ENCODE results near the gene ORMDL2.

The ORMDL2 gene

DNA sequence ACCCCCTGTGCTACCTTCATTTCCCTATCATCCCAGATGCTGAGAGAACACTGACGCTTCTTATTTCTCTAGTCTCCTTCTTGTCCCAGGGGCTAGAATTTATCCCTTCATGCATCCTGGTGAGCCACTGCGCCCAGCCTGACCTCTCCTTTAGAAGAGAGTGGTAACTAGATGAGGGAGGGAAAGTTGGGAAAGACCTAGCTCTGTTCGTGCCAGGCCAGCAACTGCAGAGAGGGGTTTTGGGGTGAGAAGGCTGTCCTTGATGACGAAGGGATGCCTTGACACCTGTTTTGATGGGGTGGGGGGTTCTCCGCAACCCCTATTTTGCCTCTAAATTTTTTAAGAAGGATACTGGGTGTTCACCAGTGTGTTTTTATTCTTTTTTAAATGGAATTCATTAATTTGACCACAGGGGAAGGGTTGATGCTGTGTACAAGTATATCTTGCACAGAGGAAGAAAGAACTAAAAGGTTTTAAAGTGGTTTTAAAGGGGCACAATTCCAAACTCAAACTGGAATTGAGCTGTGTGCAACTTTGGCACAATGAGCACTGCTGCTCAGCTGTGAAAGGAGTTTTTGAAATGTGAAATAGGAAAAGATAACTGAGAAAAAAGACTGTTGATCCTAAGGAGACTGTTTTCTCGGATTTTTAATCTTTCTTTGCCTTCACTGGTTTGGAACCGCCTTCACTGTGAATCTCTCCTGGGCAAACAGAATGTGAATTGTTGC is 31.9 kb downstream of the ORMDL2 start:
- TF ChIP-seq, protein P1, sequence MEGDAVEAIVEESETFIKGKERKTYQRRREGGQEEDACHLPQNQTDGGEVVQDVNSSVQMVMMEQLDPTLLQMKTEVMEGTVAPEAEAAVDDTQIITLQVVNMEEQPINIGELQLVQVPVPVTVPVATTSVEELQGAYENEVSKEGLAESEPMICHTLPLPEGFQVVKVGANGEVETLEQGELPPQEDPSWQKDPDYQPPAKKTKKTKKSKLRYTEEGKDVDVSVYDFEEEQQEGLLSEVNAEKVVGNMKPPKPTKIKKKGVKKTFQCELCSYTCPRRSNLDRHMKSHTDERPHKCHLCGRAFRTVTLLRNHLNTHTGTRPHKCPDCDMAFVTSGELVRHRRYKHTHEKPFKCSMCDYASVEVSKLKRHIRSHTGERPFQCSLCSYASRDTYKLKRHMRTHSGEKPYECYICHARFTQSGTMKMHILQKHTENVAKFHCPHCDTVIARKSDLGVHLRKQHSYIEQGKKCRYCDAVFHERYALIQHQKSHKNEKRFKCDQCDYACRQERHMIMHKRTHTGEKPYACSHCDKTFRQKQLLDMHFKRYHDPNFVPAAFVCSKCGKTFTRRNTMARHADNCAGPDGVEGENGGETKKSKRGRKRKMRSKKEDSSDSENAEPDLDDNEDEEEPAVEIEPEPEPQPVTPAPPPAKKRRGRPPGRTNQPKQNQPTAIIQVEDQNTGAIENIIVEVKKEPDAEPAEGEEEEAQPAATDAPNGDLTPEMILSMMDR (IDR thresholded peaks at IDR 0.05) = no peak
- H3K27me3 Mint-ChIP-seq (ENCODE audit: low read depth, poor library complexity) = peaks cover 4% of the 10 kb centered on the region
- H3K9me3 Mint-ChIP-seq = no peaks in the 10 kb centered on the region
- no peak overlapping the region for H3K4me3 Mint-ChIP-seq
- DNase-seq = no peak
- H3K36me3 Mint-ChIP-seq (ENCODE audit: low read depth) = no peaks in the 10 kb centered on the region
- peaks cover 60% of the 10 kb centered on the region for H3K4me1 Mint-ChIP-seq
- peak overlapping the region; percentile 87 for H3K27ac Mint-ChIP-seq

DNA sequence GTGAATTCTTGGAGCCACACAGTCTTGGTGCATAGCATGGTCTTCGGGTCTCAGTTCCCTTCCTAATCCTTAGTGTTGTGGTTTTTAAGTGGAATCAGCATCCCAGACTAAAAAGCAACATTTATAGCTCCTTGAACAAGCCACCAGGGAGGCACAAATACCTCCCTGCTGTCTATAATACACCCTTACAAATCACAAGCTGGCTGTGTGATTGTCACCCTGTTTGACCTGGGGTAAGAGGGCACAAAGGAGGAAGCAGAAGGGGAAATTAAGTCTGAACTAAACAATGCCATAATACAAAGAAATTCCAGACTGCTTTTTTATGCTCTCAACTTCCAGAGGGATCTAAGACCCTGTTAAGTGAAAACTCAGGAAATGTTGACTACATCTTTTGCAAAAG is 32.6 kb downstream of the ORMDL2 start:
- no peak for DNase-seq
- no peaks in the 10 kb centered on the region for H3K9me3 Mint-ChIP-seq
- no peak overlapping the region for H3K4me3 Mint-ChIP-seq
- peaks cover 55% of the 10 kb centered on the region for H3K4me1 Mint-ChIP-seq
- H3K27ac Mint-ChIP-seq = peak overlapping the region; percentile 81
- TF ChIP-seq, protein P1 (IDR thresholded peaks at IDR 0.05) = no peak
- no peaks in the 10 kb centered on the region for H3K36me3 Mint-ChIP-seq (ENCODE audit: low read depth)
- H3K27me3 Mint-ChIP-seq (ENCODE audit: low read depth, poor library complexity) = peaks cover 4% of the 10 kb centered on the region

DNA sequence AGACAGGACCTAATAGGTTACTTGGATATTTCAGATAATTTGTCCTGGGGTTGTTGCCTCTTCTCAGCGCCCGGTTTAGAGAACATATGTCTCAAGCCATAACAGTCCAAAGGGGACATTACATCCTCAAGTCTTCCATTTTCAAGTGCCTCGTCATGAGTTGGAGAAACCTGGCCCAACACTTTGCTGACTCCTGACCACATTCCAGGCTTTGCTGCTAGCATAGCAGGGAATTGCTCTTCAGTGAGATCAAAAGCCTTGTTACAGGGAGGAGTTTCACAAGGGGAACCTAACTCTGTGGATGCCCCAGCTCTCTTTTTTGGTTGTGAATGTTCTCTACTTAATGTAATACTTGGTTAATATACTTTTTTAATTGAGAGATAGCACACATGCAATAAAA is 33.1 kb downstream of the ORMDL2 start:
- no peak overlapping the region for H3K27ac Mint-ChIP-seq
- no peak overlapping the region for H3K4me3 Mint-ChIP-seq
- peaks cover 4% of the 10 kb centered on the region for H3K27me3 Mint-ChIP-seq (ENCODE audit: low read depth, poor library complexity)
- TF ChIP-seq, protein P1 (IDR thresholded peaks at IDR 0.05) = no peak
- no peaks in the 10 kb centered on the region for H3K9me3 Mint-ChIP-seq
- peaks cover 51% of the 10 kb centered on the region for H3K4me1 Mint-ChIP-seq
- no peak for DNase-seq
- H3K36me3 Mint-ChIP-seq (ENCODE audit: low read depth) = no peaks in the 10 kb centered on the region

DNA sequence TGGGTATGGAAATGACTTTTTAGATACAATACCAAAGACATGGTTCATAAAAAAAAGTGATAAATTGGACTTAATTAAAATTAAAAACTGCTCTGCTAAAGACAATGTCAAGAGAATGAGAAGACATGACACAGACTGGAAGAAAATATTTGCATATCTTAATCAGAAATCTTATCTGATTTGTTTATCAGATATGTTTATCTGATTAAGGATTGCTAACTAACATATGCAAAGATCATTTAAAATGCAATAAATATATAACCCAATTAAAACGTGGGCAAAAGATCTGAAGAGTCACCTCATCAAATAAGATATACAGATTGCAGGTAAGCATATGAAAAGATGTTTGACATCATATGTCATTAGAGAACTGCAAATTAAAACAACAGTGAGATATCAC is 34.9 kb downstream of the ORMDL2 start:
- no peak overlapping the region for H3K27ac Mint-ChIP-seq

DNA sequence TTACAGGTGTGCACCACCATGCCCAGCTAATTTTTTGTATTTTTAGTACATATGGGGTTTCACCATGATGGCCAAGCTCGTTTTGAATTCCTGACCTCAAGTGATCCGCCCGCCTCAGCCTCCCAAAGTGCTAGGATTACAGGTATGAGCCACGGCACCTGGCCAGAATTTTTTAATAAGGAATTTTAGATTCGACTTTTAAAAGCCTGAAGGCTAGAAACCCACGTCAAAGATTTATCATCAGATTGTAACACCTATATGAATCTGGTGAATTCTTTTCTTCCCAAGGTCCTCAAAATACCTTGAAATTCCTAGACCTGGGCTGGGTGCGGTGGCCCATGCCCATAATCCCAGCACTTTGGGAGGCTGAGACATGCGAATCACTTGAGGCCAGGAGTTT is 43.6 kb downstream of the ORMDL2 start:
- DNase-seq = no peak
- Mint-ChIP-seq H3K4me3 (no peak overlapping the region), H3K9me3 (peaks cover 22% of the 10 kb centered on the region), H3K36me3 (ENCODE audit: low read depth) (peaks cover 4% of the 10 kb centered on the region), H3K27ac (no peak overlapping the region), H3K27me3 (ENCODE audit: low read depth, poor library complexity) (no peaks in the 10 kb centered on the region), H3K4me1 (peaks cover 21% of the 10 kb centered on the region)
- TF ChIP-seq, protein P1 (IDR thresholded peaks at IDR 0.05) = no peak

More for the DNA sequence above, 34.9 kb downstream of the ORMDL2 start:
- TF ChIP-seq, protein P1 (IDR thresholded peaks at IDR 0.05) = no peak
- Mint-ChIP-seq H3K36me3 (ENCODE audit: low read depth) (no peaks in the 10 kb centered on the region), H3K4me1 (peaks cover 49% of the 10 kb centered on the region), H3K9me3 (no peaks in the 10 kb centered on the region), H3K4me3 (no peak overlapping the region), H3K27me3 (ENCODE audit: low read depth, poor library complexity) (peaks cover 4% of the 10 kb centered on the region)
- no peak for DNase-seq

DNA sequence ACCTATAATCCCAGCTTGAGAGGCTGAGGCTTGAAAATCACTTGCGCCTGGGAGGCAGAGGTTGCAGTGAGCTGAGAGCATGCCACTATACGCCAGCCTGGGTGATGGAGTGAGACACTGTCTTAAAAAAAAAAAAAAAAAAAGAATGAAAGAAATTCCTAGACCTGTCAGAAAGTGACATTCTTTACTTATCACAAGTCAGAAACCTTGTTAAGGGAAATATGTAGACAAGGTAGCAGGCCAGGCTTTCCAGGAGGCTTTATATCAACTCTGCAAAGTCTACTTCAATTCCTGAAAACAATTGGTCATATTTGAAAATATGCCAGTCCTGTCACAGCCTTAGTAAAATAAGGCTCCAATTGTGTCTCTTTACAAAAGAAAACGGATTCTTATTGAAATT is 44.0 kb downstream of the ORMDL2 start:
- no peak overlapping the region for H3K27ac Mint-ChIP-seq
- peaks cover 22% of the 10 kb centered on the region for H3K9me3 Mint-ChIP-seq
- no peak overlapping the region for H3K4me3 Mint-ChIP-seq
- H3K4me1 Mint-ChIP-seq = peaks cover 17% of the 10 kb centered on the region
- DNase-seq = no peak
- TF ChIP-seq, protein P1 (IDR thresholded peaks at IDR 0.05) = no peak
- no peaks in the 10 kb centered on the region for H3K27me3 Mint-ChIP-seq (ENCODE audit: low read depth, poor library complexity)
- H3K36me3 Mint-ChIP-seq (ENCODE audit: low read depth) = peaks cover 4% of the 10 kb centered on the region

Data from nephron progenitor cell (in vitro differentiated cells).